Stomach smooth muscle (tissue), 2 donors: ENCODE data around the gene SOSTDC1.
"Not testable (repeated sequence)": the region's sequence is repeated elsewhere in the genome, so short reads cannot be mapped to it uniquely, and the experiment has no call there.

Source experiments
- H3K27ac ChIP-seq: one replicate; pipeline ENCODE4 v1.7.0; 2013; ENCODE audit warnings: mild to moderate bottlenecking, low read length, inconsistent platforms
- H3K27me3 ChIP-seq, 2 donors: one replicate each; pipeline ENCODE4 v1.7.0; 2013; ENCODE audit warnings: low read length in 2 of 2; ENCODE audit not compliant: insufficient read depth in 2 of 2, control insufficient read depth in 1 of 2
- H3K36me3 ChIP-seq, 2 donors: one replicate each; pipeline ENCODE4 v1.7.0; 2013; ENCODE audit warnings: low read length in 2 of 2; ENCODE audit not compliant: control insufficient read depth in 2 of 2, insufficient read depth in 2 of 2
- H3K4me1 ChIP-seq: one replicate; pipeline ENCODE4 v1.7.0; 2013; ENCODE audit warnings: low read length; ENCODE audit not compliant: control insufficient read depth, insufficient read depth
- H3K4me3 ChIP-seq, 2 donors: one replicate each; pipeline ENCODE4 v1.7.0; 2013; ENCODE audit warnings: low read length in 2 of 2
- H3K9ac ChIP-seq, 2 donors: one replicate each; pipeline ENCODE4 v1.7.0; 2013; ENCODE audit warnings: low read length in 2 of 2, mild to moderate bottlenecking in 1 of 2
- H3K9me3 ChIP-seq, 2 donors: one replicate each; pipeline ENCODE4 v1.7.0; 2013; ENCODE audit warnings: low read length in 2 of 2; ENCODE audit not compliant: control insufficient read depth in 2 of 2
- donor health status: healthy.
- donor health status: Pancreatic carcinoma.

SOSTDC1 gene, protein sequence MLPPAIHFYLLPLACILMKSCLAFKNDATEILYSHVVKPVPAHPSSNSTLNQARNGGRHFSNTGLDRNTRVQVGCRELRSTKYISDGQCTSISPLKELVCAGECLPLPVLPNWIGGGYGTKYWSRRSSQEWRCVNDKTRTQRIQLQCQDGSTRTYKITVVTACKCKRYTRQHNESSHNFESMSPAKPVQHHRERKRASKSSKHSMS

GRCh38 chr7:16465469-16466361 is at the start of gene SOSTDC1:
Gene SOSTDC1 (minus strand): TSS chr7:16465738. CDS start chr7:16465668, 70 bp downstream.
- peak within 1 kb of the TSS; percentile 68 to 69 for H3K4me3 ChIP-seq

DNA sequence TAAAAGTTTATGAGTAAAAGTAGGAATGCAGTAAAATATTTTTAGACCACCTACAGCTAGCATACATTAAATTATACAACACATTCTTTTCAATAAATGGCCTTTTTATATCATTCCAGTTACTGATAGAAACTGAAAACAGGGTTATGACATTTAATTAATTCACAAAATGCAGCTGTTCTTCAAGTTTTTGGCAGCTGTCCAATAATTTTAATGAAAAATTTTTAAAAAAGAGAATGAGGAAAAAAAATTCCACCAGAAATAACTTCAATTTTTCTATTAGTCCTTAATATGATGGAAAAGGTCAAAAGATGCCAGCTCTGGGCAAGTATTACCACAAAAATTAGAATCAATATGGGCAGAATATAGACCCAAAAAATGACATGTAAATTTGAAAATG is 49.2 kb upstream of the SOSTDC1 start:
- Histone ChIP-seq H3K9ac (no peak overlapping the region), H3K27ac (no peak overlapping the region), H3K27me3 (no peaks in the 10 kb centered on the region), H3K9me3 (no peaks in the 10 kb centered on the region), H3K4me1 (no peaks in the 10 kb centered on the region), H3K36me3 (no peaks in the 10 kb centered on the region), H3K4me3 (no peak overlapping the region)

More at GRCh38 chr7:16465469-16466361, at the start of gene SOSTDC1:
- peaks cover 0 to 3% of the 10 kb centered on the region in 2 donors for H3K36me3 ChIP-seq
- no peaks in the 10 kb centered on the region for H3K27me3 ChIP-seq
- H3K9me3 ChIP-seq = no peaks in the 10 kb centered on the region
- peak within 1 kb of the TSS; percentile 47 for H3K27ac ChIP-seq
- H3K4me1 ChIP-seq = no peaks in the 10 kb centered on the region
- H3K9ac ChIP-seq = peak within 1 kb of the TSS; percentile 48 to 54

- Histone ChIP-seq H3K27me3 (no peaks in the 10 kb centered on the region), H3K4me1 (no peaks in the 10 kb centered on the region), H3K9ac (no peak overlapping the region), H3K27ac (no peak overlapping the region), H3K9me3 (no peaks in the 10 kb centered on the region), H3K4me3 (no peak overlapping the region), H3K36me3 (no peaks in the 10 kb centered on the region)
Measured at GRCh38 chr7:16514271-16514670, 48.7 kb upstream of the SOSTDC1 start.

- H3K9me3 ChIP-seq = no peaks in the 10 kb centered on the region
- H3K9ac ChIP-seq = no peak overlapping the region
- H3K4me1 ChIP-seq = no peaks in the 10 kb centered on the region
- H3K27ac ChIP-seq = no peak overlapping the region
- H3K36me3 ChIP-seq = no peaks in the 10 kb centered on the region
- no peaks in the 10 kb centered on the region for H3K27me3 ChIP-seq
- H3K4me3 ChIP-seq = no peak overlapping the region
Measured at GRCh38 chr7:16512097-16512496, 46.6 kb upstream of the SOSTDC1 start.

DNA sequence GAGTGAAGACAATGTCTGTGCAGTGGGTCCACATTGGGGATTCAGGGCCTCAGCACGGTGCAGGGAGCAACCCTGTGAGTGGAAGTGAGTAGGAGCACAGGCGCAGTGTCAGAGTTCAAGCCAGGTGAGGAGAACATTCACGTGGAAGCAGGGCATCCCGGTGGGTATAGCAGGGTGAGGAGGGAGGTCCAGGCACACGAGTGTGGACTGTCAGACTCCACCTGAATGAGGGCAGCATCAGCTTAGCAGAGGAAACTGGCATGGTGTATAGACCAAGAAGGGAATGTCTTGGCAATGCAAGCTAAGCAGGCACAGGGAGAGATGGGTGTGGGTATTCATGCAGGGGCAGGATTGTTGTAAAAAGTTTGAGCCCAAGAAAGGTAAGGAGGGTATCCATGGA is 45.8 kb upstream of the SOSTDC1 start:
- no peak overlapping the region for H3K4me3 ChIP-seq
- H3K9ac ChIP-seq = no peak overlapping the region
- no peaks in the 10 kb centered on the region for H3K4me1 ChIP-seq
- H3K9me3 ChIP-seq = no peaks in the 10 kb centered on the region
- no peaks in the 10 kb centered on the region for H3K36me3 ChIP-seq
- H3K27me3 ChIP-seq = no peaks in the 10 kb centered on the region
- H3K27ac ChIP-seq = no peak overlapping the region

- H3K36me3 ChIP-seq = no peaks in the 10 kb centered on the region
Measured at GRCh38 chr7:16509829-16510228, 44.3 kb upstream of the SOSTDC1 start.

GRCh38 chr7:16506422-16506821 is 40.9 kb upstream of the SOSTDC1 start:
- not testable (repeated sequence) for H3K4me3 ChIP-seq, H3K4me1 ChIP-seq, H3K27ac ChIP-seq, H3K9me3 ChIP-seq, H3K9ac ChIP-seq, H3K36me3 ChIP-seq, H3K27me3 ChIP-seq

More at GRCh38 chr7:16509829-16510228, 44.3 kb upstream of the SOSTDC1 start:
- Histone ChIP-seq H3K4me3 (no peak overlapping the region), H3K9ac (no peak overlapping the region), H3K27ac (no peak overlapping the region), H3K4me1 (no peaks in the 10 kb centered on the region), H3K27me3 (no peaks in the 10 kb centered on the region), H3K9me3 (no peaks in the 10 kb centered on the region)

- no peak overlapping the region for H3K27ac ChIP-seq
- no peaks in the 10 kb centered on the region for H3K27me3 ChIP-seq
- no peaks in the 10 kb centered on the region for H3K36me3 ChIP-seq
- no peak overlapping the region for H3K9ac ChIP-seq
- H3K4me1 ChIP-seq = no peaks in the 10 kb centered on the region
- H3K4me3 ChIP-seq = no peak overlapping the region
- H3K9me3 ChIP-seq = peaks cover 0 to 7% of the 10 kb centered on the region in 2 donors
Measured at GRCh38 chr7:16504019-16504418, 38.5 kb upstream of the SOSTDC1 start.

GRCh38 chr7:16502303-16502702 is 36.8 kb upstream of the SOSTDC1 start:
- no peak overlapping the region for H3K4me3 ChIP-seq
- H3K9ac ChIP-seq = no peak overlapping the region
- no peak overlapping the region for H3K27ac ChIP-seq
- no peaks in the 10 kb centered on the region for H3K36me3 ChIP-seq
- no peaks in the 10 kb centered on the region for H3K27me3 ChIP-seq
- no peaks in the 10 kb centered on the region for H3K4me1 ChIP-seq
- peaks cover 0 to 7% of the 10 kb centered on the region in 2 donors for H3K9me3 ChIP-seq

DNA sequence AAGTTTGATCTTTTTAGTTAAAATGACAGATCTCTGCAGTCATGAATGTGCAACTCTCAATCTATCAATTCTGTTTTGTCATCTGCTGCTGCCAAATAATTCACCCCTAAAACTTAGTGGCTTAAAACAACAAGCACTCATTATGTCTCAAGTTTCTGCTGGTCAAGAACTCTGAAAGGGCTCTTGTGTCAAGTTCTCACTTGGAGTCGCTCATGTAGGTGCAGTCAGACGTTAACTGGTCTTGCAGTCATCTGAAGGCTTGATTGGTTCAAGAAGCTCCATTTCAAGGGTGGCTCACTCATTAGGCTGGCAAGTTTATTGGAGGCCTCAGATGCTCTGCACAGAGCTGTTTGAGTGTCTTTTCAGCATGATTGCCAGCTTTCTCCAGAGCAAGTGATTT is 32.6 kb upstream of the SOSTDC1 start:
- H3K4me1 ChIP-seq = no peaks in the 10 kb centered on the region
- no peak overlapping the region for H3K27ac ChIP-seq
- H3K9me3 ChIP-seq = peaks cover 0 to 7% of the 10 kb centered on the region in 2 donors
- no peaks in the 10 kb centered on the region for H3K36me3 ChIP-seq
- H3K4me3 ChIP-seq = no peak overlapping the region
- no peaks in the 10 kb centered on the region for H3K27me3 ChIP-seq
- H3K9ac ChIP-seq = no peak overlapping the region
